GM23248 (cell line): ENCODE results near the gene RAB44.

Experiments
- EZH2 ChIP-seq: fragments of 200-600 bp; sonication (generic); IDR thresholded peaks from 2 replicates; pipeline ENCODE4 v1.6.1; 2018; ENCODE audit warnings: antibody characterized with exemption, mild to moderate bottlenecking; ENCODE audit not compliant: insufficient read depth, poor library complexity, severe bottlenecking
- EZH2phosphoT487 ChIP-seq: fragments of 200-600 bp; sonication (generic); IDR thresholded peaks from 2 replicates; pipeline ENCODE4 v1.6.1; 2018; ENCODE audit warnings: antibody characterized with exemption, moderate library complexity, mild to moderate bottlenecking, low read depth; ENCODE audit not compliant: insufficient read depth

- TF ChIP-seq EZH2 (no peak), EZH2phosphoT487 (no peak)
Measured at GRCh38 chr6:36669002-36669401, 28.6 kb upstream of the RAB44 start.
